Ecto neural progenitor cell (in vitro differentiated cells): ENCODE results near the gene GPN1.
"Not testable (repeated sequence)": the region's sequence is repeated elsewhere in the genome, so short reads cannot be mapped to it uniquely, and the experiment has no call there.

ENCODE experiments used
- DNase-seq: peaks from one replicate; pipeline ENCODE4 v3.0.0-alpha.2; 2018; ENCODE audit warnings: low spot score

Gene GPN1

DNA sequence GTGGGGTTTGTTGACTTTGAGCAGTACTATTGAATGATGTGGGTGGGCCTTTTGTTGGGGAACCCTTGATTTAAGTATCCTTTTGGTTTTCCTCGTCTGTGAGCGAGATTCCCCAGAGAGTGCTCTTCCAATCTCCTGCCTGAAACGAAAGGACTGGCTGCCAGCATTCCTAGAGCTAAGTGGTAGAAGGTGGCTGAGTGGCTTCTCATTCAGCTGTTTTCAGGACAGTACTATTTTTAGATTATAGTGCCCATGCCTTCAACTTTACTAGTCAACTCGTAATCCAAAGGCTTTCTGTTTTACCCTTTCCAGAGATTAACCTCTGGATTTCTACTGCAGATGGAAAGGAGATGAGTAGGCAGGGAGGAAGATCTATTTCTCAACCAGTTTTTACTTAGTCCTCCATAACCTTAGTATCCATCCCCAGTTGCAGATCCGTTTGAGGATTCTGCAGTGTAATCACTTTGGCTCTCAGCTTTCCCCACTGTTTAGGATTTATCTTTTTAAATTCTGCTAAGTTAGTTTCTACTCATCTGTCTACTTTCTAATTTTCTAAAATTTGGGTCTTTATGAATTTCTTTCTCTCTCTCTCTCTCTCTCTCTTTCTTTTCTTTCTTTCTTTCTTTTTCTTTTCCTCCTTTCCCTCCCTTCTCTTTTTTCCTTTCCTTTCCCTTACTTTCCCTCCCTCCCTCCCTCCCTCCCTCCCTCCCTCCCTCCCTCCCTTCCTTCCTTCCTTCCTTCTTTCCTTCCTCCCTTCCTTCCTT, 44.1 kb downstream of the GPN1 start:
- no peak for DNase-seq

DNA sequence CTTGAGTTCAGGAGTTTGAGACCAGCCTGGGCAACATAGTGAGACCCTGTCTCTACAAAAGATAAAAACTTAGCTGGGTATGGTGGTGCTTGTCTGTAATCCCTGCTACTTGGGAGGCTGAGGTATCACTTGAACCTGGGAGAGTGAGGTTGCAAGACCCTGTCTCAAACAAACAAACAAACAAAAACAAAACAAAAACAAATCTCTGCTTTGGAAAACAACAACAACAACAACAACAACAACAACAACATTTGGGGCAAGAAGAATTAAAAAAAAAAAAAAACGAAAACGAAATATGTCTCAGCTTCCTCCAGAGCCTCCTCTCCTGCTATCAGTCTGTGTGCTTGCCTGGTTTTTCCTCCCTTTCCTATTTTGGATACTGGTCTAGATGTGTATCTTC, 51.7 kb downstream of the GPN1 start:
- no peak for DNase-seq

DNA sequence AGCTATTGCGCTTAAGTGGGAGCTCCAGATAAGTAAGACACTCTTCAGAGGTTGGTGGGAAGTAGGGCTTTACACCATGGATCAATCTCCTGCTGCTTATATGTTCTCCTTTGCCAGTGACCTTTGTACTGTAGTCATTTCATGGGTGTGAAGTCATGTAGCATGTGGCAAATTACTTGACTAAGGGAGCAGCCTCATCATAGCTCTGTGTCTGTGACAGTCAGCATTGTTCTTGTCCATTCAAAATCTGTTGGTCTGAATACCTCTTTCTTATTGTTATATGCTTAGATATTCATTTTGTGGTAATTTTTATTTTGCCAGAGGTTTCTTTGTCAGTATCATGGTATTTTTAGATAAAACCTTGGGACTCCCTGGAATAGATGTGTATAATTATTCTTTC, 53.0 kb downstream of the GPN1 start:
- DNase-seq: no peak

DNA sequence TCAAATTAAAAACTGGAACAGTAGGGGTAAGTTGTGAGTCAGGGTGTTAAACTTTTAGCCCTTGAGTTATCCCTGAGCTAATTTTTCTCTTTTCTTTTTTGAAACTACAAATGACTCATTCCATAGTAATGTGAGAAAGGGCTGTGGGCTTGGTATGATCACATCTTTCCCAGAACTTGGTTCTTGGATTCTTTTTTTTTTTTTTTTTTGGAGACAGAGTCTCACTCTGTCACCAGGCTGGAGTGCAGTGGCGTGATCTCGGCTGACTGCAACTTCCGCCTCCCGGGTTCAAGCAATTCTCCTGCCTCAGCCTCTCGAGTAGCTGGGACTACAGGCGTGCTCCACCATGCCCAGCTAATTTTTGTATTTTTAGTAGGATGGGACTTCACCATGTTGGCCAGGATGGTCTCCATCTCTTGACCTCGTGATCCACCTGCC, 53.5 kb downstream of the GPN1 start:
- DNase-seq: not testable (repeated sequence)

DNA sequence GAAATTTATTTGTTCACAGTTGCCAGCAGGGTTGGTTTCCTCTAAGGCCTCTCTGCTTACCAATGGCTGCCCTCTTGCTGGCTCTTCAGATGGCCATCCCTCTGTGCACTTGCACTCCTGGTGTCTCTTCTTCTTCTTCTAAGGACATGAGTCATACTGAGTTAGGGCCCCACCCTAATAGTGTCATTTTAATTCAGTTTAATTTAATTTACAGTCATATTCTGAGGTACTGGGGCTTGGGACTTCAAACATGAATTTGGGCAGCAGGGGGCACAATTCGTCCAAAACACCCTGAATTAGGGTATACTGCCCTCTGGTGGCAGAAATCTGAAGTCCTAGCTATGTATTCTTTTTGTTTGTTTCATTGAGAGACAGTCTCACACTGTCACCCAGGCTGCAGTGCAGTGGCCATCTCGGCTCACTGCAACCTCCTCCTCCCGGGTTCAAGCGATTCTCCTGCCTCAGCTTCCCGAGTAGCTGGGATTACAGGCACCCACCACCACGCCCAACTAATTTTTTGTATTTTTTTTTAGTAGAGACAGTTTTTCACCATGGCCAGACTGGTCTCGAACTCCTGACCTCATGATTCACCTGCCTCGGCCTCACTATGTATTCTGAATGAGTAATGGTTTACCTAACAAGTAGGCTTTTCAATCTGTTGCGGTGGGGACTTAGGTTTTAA, 54.7 kb downstream of the GPN1 start:
- DNase-seq: peak; percentile 82

- DNase-seq: not testable (repeated sequence)
Observed at GRCh38 chr2:27685006-27685405, 56.2 kb downstream of the GPN1 start.

- DNase-seq: no peak
Observed at GRCh38 chr2:27685577-27685976, 56.7 kb downstream of the GPN1 start.

GRCh38 chr2:27687232-27687631, 58.4 kb downstream of the GPN1 start:
- no peak for DNase-seq

DNA sequence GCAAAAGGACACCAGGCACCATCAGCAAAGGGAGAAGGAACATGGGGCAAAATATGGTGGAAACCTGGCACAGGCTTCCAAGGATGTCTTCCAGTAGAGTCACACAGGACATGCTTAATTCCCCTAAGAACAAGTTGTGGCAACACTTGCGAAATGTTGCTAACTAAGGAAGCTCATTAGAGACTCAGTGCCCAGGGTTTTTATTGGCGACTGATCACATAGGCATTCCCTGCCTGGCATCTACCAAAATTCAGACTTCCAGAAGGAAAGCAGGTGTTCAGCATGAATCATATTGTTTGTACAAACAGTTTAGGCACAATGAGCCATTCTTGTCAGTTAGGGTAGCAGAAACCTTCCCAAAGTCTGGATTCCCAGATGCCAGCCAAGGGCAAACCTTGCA, 60.6 kb downstream of the GPN1 start:
- no peak for DNase-seq

GRCh38 chr2:27690052-27690451, 61.2 kb downstream of the GPN1 start:
- no peak for DNase-seq

DNA sequence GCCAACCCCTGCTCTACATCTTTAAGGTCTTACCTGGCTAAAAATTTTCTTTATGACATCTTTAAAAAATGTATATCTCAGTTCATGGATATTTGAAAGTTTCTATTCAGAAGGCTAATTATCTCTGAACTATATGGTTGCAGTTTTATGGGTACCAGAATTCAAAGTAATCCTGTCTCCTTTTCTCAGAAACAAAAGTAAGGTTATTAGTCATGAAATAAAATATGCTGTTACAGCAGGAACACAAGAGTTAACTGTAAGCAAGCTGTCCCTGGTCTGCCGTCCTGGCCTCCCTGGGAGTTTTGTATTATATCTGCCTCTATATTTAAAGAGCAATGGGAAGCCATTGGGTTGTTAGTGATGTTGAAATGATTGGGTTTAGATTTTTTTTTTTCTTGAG, 68.8 kb downstream of the GPN1 start:
- no peak for DNase-seq
